HG02763 (cell line): ENCODE results near the gene AK1.

Experiments used
- ATAC-seq: cut with Tn5 transposase; IDR thresholded peaks from one replicate; pipeline ENCODE4 v1.9.1; 2021; ENCODE audit warnings: mild to moderate bottlenecking, moderate library complexity; ENCODE audit not compliant: unreplicated experiment

The AK1 gene

GRCh38 chr9:127869310-127870152 is 7.9 kb downstream of the AK1 start:
- peak; percentile 44 for ATAC-seq

- ATAC-seq = no peak
Observed at GRCh38 chr9:127868278-127868902, 9.1 kb downstream of the AK1 start.

GRCh38 chr9:127867356-127868277 is 9.9 kb downstream of the AK1 start:
- no peak for ATAC-seq

- no peak for ATAC-seq
Observed at GRCh38 chr9:127866535-127866934, 10.9 kb downstream of the AK1 start.

GRCh38 chr9:127865645-127866464 is 11.6 kb downstream of the AK1 start:
- ATAC-seq = no peak

GRCh38 chr9:127863191-127863621 is 14.3 kb downstream of the AK1 start:
- ATAC-seq = no peak

- no peak for ATAC-seq
Observed at GRCh38 chr9:127862075-127863011, 15.1 kb downstream of the AK1 start.

- no peak for ATAC-seq
Observed at GRCh38 chr9:127860779-127861178, 16.7 kb downstream of the AK1 start.

GRCh38 chr9:127860260-127860659 is 17.2 kb downstream of the AK1 start:
- ATAC-seq = no peak

- no peak for ATAC-seq
Observed at GRCh38 chr9:127858041-127858512, 19.4 kb downstream of the AK1 start.

- ATAC-seq = no peak
Observed at GRCh38 chr9:127857278-127857677, 20.2 kb downstream of the AK1 start.

GRCh38 chr9:127856729-127857116 is 20.8 kb downstream of the AK1 start:
- ATAC-seq = no peak

GRCh38 chr9:127856094-127856728 is 21.3 kb downstream of the AK1 start:
- ATAC-seq = no peak

GRCh38 chr9:127855522-127855921 is 22.0 kb downstream of the AK1 start:
- no peak for ATAC-seq

GRCh38 chr9:127854960-127855359 is 22.5 kb downstream of the AK1 start:
- ATAC-seq = no peak

GRCh38 chr9:127854184-127854806 is 23.2 kb downstream of the AK1 start, which contains the start of gene ENG:
ENG (minus strand) TSS chr9:127854658; CDS start chr9:127854355, 303 bp downstream.
- ATAC-seq = no peak

- no peak for ATAC-seq
Observed at GRCh38 chr9:127853312-127854183, 23.9 kb downstream of the AK1 start.
